AG04449 (cell line): ENCODE data around the gene DYNLL1.

Experiments
- CTCF ChIA-PET: fragments of 350-600 bp; formaldehyde crosslinking; extraction: SDS; loops from one replicate; lab custom pipeline; 2021; ENCODE audit warnings: antibody characterized with exemption; lab: Yijun Ruan, JAX
- POLR2A ChIA-PET: fragments of 400-600, 350-600 bp; formaldehyde crosslinking; extraction: SDS; loops from one replicate; lab custom pipeline; 2020; ENCODE audit warnings: antibody characterized with exemption, inconsistent platforms; lab: Yijun Ruan, JAX
- DNase-seq: peaks from one replicate; pipeline ENCODE4 v3.0.0-alpha.2; 2010; ENCODE audit warnings: low read depth, low spot score
- H3K4me3 ChIP-seq: 2 replicates; pipeline ENCODE4 v1.5.1; 2011; ENCODE audit warnings: low read depth, mild to moderate bottlenecking, control low read depth, low read length
- CTCF ChIP-seq: IDR thresholded peaks from one replicate; pipeline ENCODE4 v1.5.1; 2011; ENCODE audit warnings: mild to moderate bottlenecking, moderate library complexity, low read length, control low read depth, inconsistent platforms; ENCODE audit not compliant: insufficient read depth; ENCODE audit errors: missing control alignments

The DYNLL1 gene

GRCh38 chr12:120536064-120536791 lies 40.3 kb downstream of the DYNLL1 start:
- no peak for DNase-seq
- ChIA-PET CTCF (interaction anchor here (1.3 to 1.7 kb wide), 3 partner anchors 39 to 106 kb away, joined by 3 to 7 read pairs (median 3); partner anchors contain the start of gene SRSF9), POLR2A (no interaction called here)
- H3K4me3 ChIP-seq: peak overlapping the region; percentile 94
- TF ChIP-seq CTCF: no peak

- ChIA-PET POLR2A (interaction anchor here (1.3 kb wide), 1 partner anchor 42 kb away, joined by 3 read pairs; the partner anchor contains the start of gene DYNLL1), CTCF (interaction anchor here (1.0 to 2.2 kb wide), 2 partner anchors 8 to 42 kb away, joined by 5 read pairs; partner anchors contain the start of gene DYNLL1)
- H3K4me3 ChIP-seq: peak overlapping the region; percentile 13; the same call in 1 of the 2 replicates
- no peak for TF ChIP-seq CTCF
- no peak for DNase-seq
Measured at GRCh38 chr12:120537856-120538220, 41.9 kb downstream of the DYNLL1 start.

GRCh38 chr12:120538281-120539156 lies 42.6 kb downstream of the DYNLL1 start:
- no peak for DNase-seq
- no peak overlapping the region for H3K4me3 ChIP-seq

GRCh38 chr12:120539303-120539702 lies 43.4 kb downstream of the DYNLL1 start:
- ChIA-PET POLR2A (no interaction called here), CTCF (interaction anchor here (0.7 to 2.2 kb wide), 3 partner anchors 13 to 69 kb away, joined by 3 to 5 read pairs (median 3); partner anchors contain the start of gene DYNLL1)
- H3K4me3 ChIP-seq: no peak overlapping the region
- no peak for TF ChIP-seq CTCF
- DNase-seq: no peak

More at GRCh38 chr12:120538281-120539156, 42.6 kb downstream of the DYNLL1 start:
- ChIA-PET CTCF (interaction anchor here (1.0 to 2.2 kb wide), 2 partner anchors 9 to 43 kb away, joined by 5 read pairs; partner anchors contain the start of gene DYNLL1), POLR2A (interaction anchor here (1.3 kb wide), 1 partner anchor 43 kb away, joined by 3 read pairs; the partner anchor contains the start of gene DYNLL1)
- TF ChIP-seq CTCF: no peak

- DNase-seq: no peak
- CTCF ChIA-PET: no interaction called here
- no peak overlapping the region for H3K4me3 ChIP-seq
- TF ChIP-seq CTCF: no peak
- POLR2A ChIA-PET: no interaction called here
Measured at GRCh38 chr12:120540445-120540844, 44.5 kb downstream of the DYNLL1 start.

- TF ChIP-seq CTCF: no peak
- H3K4me3 ChIP-seq: no peak overlapping the region
- DNase-seq: no peak
- CTCF ChIA-PET: no interaction called here
- POLR2A ChIA-PET: no interaction called here
Measured at GRCh38 chr12:120542166-120542565, 46.3 kb downstream of the DYNLL1 start.
